Gastrocnemius medialis (tissue), 4 donors: ENCODE data around the gene SUV39H1. TPM values are rescaled to one million over a fixed set of nuclear protein-coding genes. Genes with fewer than 3 reads are reported as not detected.

Experiments used
- ATAC-seq, 2 donors: fragments of 150-250 bp; one replicate each; pipeline ENCODE4 v1.9.1; 2016
- DNase-seq, 2 donors: peaks; one replicate each; pipeline ENCODE4 v3.0.0-alpha.2; 2019
- H3K27ac ChIP-seq, 4 donors: fragments of 200-600 bp; sonication (generic); 1 replicate in 1 of 4; 2 replicates in 3 of 4; pipeline ENCODE4 v1.5.1; 2016 to 2018; ENCODE audit warnings: mild to moderate bottlenecking in 2 of 4, moderate library complexity in 1 of 4
- H3K27me3 ChIP-seq, 3 donors: fragments of 200-600 bp; sonication (generic) in 2 of 3; 1 replicate in 1 of 3; 2 replicates in 2 of 3; pipeline versions ENCODE4 v1.5.1 to v1.6.0; 2016 to 2019; ENCODE audit warnings: mild to moderate bottlenecking in 1 of 3, moderate library complexity in 1 of 3
- H3K36me3 ChIP-seq, 2 donors: fragments of 200-600 bp; sonication (generic) in 1 of 2; one replicate each; pipeline ENCODE4 v1.5.1; 2017 to 2018
- H3K4me1 ChIP-seq, 2 donors: fragments of 200-600 bp; sonication (generic) in 1 of 2; one replicate each; pipeline ENCODE4 v1.5.1; 2016 to 2017; ENCODE audit warnings: mild to moderate bottlenecking in 2 of 2
- H3K4me3 ChIP-seq, 4 donors: fragments of 200-600 bp; sonication (generic) in 3 of 4; 1 replicate in 1 of 4; 2 replicates in 3 of 4; pipeline ENCODE4 v1.5.1; 2016 to 2019; ENCODE audit warnings: mild to moderate bottlenecking in 2 of 4
- H3K9me3 ChIP-seq, 3 donors: fragments of 200-600 bp; sonication (generic) in 2 of 3; 1 replicate in 1 of 3; 2 replicates in 2 of 3; pipeline ENCODE4 v1.5.1; 2016 to 2019
- POLR2A ChIP-seq, 2 donors: fragments of 450-650 bp; IDR thresholded peaks; one replicate each; pipeline ENCODE4 v1.6.1; 2017; ENCODE audit warnings: antibody characterized with exemption in 2 of 2, mild to moderate bottlenecking in 2 of 2, moderate library complexity in 2 of 2
- in situ Hi-C, 4 donors: fragments of 200-750 bp; cut with MboI; loops; one replicate each; pipeline versions ENCODE4 v1.15.0 to v1.8.0; 2017; ENCODE audit warnings: low sequenced_read_pairs in 4 of 4
- intact Hi-C: fragments of 100-400 bp; cut with DNase I; formaldehyde crosslinking; loops from one replicate; pipeline ENCODE4 v1.15.1; 2023; ENCODE audit warnings: low total_unique reads
- total RNA-seq, 4 donors: library from RNA; depleted of rRNA; stranded (reverse); fragments of >200 nt; gene quantifications; one replicate each; pipeline versions ENCODE4 v1.1.0 to v1.2.3, GENCODE V29; 2016
- TF ChIP-seq, protein P1 (sequence below), 5 experiments: fragments of 450-650 bp in 3 of 5; fragments of 200-600 bp in 2 of 5; sonication (generic) in 2 of 5; IDR thresholded peaks in 4 of 5; conservative IDR thresholded peaks in 1 of 5; 1 replicate in 4 of 5; 2 replicates in 1 of 5; pipeline ENCODE4 v1.5.1; 2016 to 2019; ENCODE audit warnings: antibody characterized with exemption in 5 of 5, mild to moderate bottlenecking in 3 of 5, moderate library complexity in 3 of 5

SUV39H1 gene
- total RNA-seq, 4 donors from 2014 or later = 1.7 to 6.1 (median 3.3) TPM

DNA sequence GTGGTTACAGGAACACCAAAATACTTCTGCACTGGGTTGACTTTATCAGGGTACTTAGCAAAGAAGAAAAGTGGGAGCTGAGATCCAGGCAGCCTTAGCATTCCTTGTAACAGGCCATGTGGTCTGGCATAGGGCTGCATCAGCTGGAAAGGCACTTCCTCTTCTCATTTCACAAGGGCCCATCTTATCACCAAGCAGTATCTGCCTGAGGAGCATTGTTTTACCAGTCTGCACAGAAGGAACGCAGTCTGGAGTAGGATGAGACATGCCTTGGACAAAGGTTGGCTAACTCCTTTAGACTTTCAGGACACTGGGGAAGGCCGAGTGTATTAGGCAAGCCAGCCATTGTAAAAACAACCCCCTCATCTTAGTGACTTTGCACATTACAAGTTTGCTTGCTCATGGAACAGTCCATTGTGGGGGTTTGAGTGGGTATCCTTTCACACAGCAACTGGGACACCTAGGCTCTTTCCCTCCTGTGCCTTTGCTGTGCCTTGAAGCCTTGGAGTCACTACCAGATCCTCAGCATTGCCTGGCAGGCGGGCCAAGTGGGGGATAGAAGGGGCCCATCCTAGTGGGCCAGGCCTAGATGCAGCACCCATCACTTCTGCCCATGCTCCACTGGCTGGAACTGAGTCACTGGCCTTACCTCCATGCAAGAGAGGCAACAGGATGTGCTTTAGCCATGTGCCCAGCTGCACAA, 4.6 kb downstream of the SUV39H1 start:
- intact Hi-C loops = no loop called here
- H3K4me1 ChIP-seq = no peaks in the 10 kb centered on the region
- no peak for TF ChIP-seq POLR2A (IDR thresholded peaks at IDR 0.05)
- TF ChIP-seq, protein P1, sequence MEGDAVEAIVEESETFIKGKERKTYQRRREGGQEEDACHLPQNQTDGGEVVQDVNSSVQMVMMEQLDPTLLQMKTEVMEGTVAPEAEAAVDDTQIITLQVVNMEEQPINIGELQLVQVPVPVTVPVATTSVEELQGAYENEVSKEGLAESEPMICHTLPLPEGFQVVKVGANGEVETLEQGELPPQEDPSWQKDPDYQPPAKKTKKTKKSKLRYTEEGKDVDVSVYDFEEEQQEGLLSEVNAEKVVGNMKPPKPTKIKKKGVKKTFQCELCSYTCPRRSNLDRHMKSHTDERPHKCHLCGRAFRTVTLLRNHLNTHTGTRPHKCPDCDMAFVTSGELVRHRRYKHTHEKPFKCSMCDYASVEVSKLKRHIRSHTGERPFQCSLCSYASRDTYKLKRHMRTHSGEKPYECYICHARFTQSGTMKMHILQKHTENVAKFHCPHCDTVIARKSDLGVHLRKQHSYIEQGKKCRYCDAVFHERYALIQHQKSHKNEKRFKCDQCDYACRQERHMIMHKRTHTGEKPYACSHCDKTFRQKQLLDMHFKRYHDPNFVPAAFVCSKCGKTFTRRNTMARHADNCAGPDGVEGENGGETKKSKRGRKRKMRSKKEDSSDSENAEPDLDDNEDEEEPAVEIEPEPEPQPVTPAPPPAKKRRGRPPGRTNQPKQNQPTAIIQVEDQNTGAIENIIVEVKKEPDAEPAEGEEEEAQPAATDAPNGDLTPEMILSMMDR (IDR thresholded peaks at IDR 0.05 in 4 of 5, conservative IDR thresholded peaks at IDR 0.05 in 1 of 5) = no peak
- no peaks in the 10 kb centered on the region for H3K27me3 ChIP-seq
- in situ Hi-C loops = loop anchor here in 1 of 4 donors (10.0 kb wide), 1 partner anchor 64 kb away; the partner anchor contains the start of gene GLOD5
- DNase-seq = no peak
- H3K4me3 ChIP-seq = no peak overlapping the region
- H3K27ac ChIP-seq = no peak overlapping the region
- no peaks in the 10 kb centered on the region for H3K9me3 ChIP-seq
- H3K36me3 ChIP-seq = peaks cover 0 to 6% of the 10 kb centered on the region in 2 donors
- no peak for ATAC-seq

DNA sequence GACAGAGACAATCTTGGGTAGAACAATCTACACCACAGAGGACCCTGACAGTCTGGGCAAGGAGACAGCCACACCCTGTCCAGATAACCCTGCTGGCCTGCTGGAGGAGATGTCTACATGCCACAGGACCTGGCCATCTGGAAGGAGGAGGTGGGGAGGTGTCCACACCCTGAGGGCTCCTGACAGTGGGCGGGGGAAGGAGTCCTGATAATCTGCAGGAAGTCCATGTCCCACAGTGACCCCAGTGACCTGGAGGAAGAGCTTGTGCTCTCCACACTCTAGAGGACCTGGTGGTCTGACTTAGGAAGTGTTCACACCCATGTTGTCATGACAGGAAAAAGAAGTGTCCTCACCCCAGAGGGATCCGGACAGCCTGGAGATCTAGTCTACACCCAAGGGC, 5.5 kb downstream of the SUV39H1 start:
- no peak for DNase-seq
- Histone ChIP-seq H3K36me3 (peaks cover 0 to 6% of the 10 kb centered on the region in 2 donors), H3K27ac (no peak overlapping the region), H3K9me3 (no peaks in the 10 kb centered on the region), H3K4me3 (no peak overlapping the region), H3K4me1 (no peaks in the 10 kb centered on the region), H3K27me3 (no peaks in the 10 kb centered on the region)
- in situ Hi-C loops = loop anchor here in 1 of 4 donors (10.0 kb wide), 1 partner anchor 63 kb away; the partner anchor contains the start of gene GLOD5
- TF ChIP-seq, protein P1 (IDR thresholded peaks at IDR 0.05 in 4 of 5, conservative IDR thresholded peaks at IDR 0.05 in 1 of 5) = no peak
- no peak for TF ChIP-seq POLR2A (IDR thresholded peaks at IDR 0.05)
- no peak for ATAC-seq
- intact Hi-C loops = no loop called here

DNA sequence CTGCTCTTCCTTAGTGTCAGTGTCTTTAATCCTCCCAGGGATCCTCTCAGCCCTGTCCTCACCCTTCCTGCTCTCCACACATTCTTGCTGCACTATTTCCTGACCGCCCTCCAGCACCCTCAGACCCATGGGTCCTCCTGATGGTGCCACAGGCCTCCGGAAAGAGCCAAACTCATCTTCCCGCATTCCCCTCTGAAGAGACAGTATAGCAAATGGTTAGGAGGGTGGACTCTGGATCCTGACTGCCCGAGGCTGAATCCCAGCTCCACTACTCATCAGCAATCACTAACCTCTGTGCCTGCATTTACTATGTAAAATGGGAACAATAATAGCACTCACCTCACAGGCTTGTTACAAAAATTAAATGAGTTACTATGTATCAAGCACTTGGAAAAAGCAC, 6.2 kb downstream of the SUV39H1 start:
- H3K36me3 ChIP-seq = peaks cover 0 to 6% of the 10 kb centered on the region in 2 donors
- ATAC-seq (no peak), DNase-seq (no peak)
- in situ Hi-C loops (loop anchor here in 1 of 4 donors (10.0 kb wide), 1 partner anchor 62 kb away; the partner anchor contains the start of gene GLOD5), intact Hi-C loops (no loop called here)
- no peak overlapping the region for H3K27ac ChIP-seq
- no peaks in the 10 kb centered on the region for H3K9me3 ChIP-seq
- H3K27me3 ChIP-seq = no peaks in the 10 kb centered on the region
- TF ChIP-seq, protein P1 (IDR thresholded peaks at IDR 0.05 in 4 of 5, conservative IDR thresholded peaks at IDR 0.05 in 1 of 5) = no peak
- TF ChIP-seq POLR2A (IDR thresholded peaks at IDR 0.05) = no peak
- H3K4me1 ChIP-seq = no peaks in the 10 kb centered on the region
- H3K4me3 ChIP-seq = no peak overlapping the region

DNA sequence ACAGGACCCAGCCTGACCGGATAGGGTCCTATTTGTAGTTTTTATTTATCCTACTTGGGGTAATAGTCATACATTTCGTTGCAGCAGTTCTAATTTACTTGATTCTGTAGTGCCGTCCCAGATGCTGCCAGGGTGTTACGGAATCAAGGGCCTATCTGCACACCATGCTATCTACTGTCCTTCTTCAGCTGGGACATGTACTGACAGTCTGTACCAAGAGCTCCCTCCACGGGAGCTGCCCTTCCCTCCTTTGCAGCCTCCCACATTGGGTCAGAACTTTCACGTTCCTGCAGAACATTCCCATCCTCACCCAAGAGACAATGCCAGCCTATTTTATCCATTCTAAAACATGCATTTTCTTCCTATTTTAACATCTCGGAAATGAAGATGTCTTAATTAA, 6.7 kb downstream of the SUV39H1 start:
- DNase-seq (no peak), ATAC-seq (no peak)
- Histone ChIP-seq H3K27me3 (no peaks in the 10 kb centered on the region), H3K36me3 (peaks cover 0 to 6% of the 10 kb centered on the region in 2 donors), H3K27ac (no peak overlapping the region), H3K9me3 (no peaks in the 10 kb centered on the region), H3K4me3 (no peak overlapping the region), H3K4me1 (no peaks in the 10 kb centered on the region)
- intact Hi-C loops (no loop called here), in situ Hi-C loops (loop anchor here in 1 of 4 donors (10.0 kb wide), 1 partner anchor 62 kb away; the partner anchor contains the start of gene GLOD5)
- TF ChIP-seq POLR2A (IDR thresholded peaks at IDR 0.05) = no peak
- TF ChIP-seq, protein P1 (IDR thresholded peaks at IDR 0.05 in 4 of 5, conservative IDR thresholded peaks at IDR 0.05 in 1 of 5) = no peak
